K562 (cell line): ENCODE data around the gene SLC39A7. TPM values are rescaled to one million over a fixed set of nuclear protein-coding genes. Genes with fewer than 3 reads are reported as not detected.
A peak's percentile ranks its signal among the peaks of the same experiment; 100 is the strongest.

Experiments used
- ATAC-seq: fragments of 200-7000 bp; cut with Tn5 transposase; 3 replicates; pipeline ENCODE4 v1.9.1; 2020; ENCODE audit warnings: moderate library complexity
- BruUV-seq: library from RNA; stranded (reverse); fragments of 400-500 nt; replicated peaks from 2 replicates; lab custom pipeline; 2021; lab: Mats Ljungman, UMichigan
- CTCF ChIA-PET: fragments of 300-600 bp; formaldehyde crosslinking; extraction: SDS; loops from one replicate; lab custom pipeline; 2021; ENCODE audit warnings: low intra/inter-chr PET ratio; lab: Yijun Ruan, JAX
- POLR2A ChIA-PET: fragments of 300-600, 350-650 bp; sonication (Branson Sonifier 250); formaldehyde crosslinking; extraction: SDS; loops from one replicate; lab custom pipeline; 2021; ENCODE audit warnings: antibody characterized with exemption, inconsistent platforms; lab: Yijun Ruan, JAX
- DNase-seq, 4 experiments: peaks; one replicate each; pipeline versions ENCODE4 v3.0.0 to v3.0.0-alpha.2; 2011 to 2018; ENCODE audit warnings: low spot score in 3 of 4, mixed read lengths in 3 of 4; ENCODE audit errors: extremely low read depth in 1 of 4
- FAIRE-seq: peaks from 2 replicates; lab custom pipeline; 2011; peaks lifted over from hg19 to GRCh38; lab: Jason Lieb, UNC
- H2AFZ ChIP-seq: 2 replicates; pipeline ENCODE4 v1.6.0; 2011; ENCODE audit warnings: low read depth, low read length, control low read depth, inconsistent platforms
- H3K27ac ChIP-seq: fragments of 200-600 bp; 3 replicates; pipeline ENCODE4 v1.8.0; 2011; ENCODE audit warnings: low read depth, mild to moderate bottlenecking, control low read depth, inconsistent platforms, low read length, moderate library complexity, mixed read lengths; ENCODE audit errors: extremely low read depth
- H3K27me3 ChIP-seq, 2 experiments: fragments of 300-600 bp in 1 of 2; 2 replicates in 1 of 2; 3 replicates in 1 of 2; pipeline versions ENCODE4 v1.6.0 to v1.8.0; 2011; ENCODE audit warnings: inconsistent platforms in 2 of 2, low read length in 2 of 2, mild to moderate bottlenecking in 1 of 2, mixed read lengths in 1 of 2, moderate library complexity in 1 of 2; ENCODE audit not compliant: control insufficient read depth in 2 of 2, insufficient read depth in 2 of 2
- H3K36me3 ChIP-seq: fragments of 300-600 bp; 3 replicates; pipeline ENCODE4 v1.8.0; 2011; ENCODE audit warnings: mild to moderate bottlenecking, low read length, inconsistent platforms; ENCODE audit not compliant: control insufficient read depth, insufficient read depth
- H3K4me1 ChIP-seq, 2 experiments: fragments of 200-600 bp in 1 of 2; replicated peaks in 1 of 2; 2 replicates in 1 of 2; 3 replicates in 1 of 2; pipeline versions ENCODE4 v1.5.1 to v1.8.0; 2011; ENCODE audit warnings: inconsistent platforms in 2 of 2, low read length in 2 of 2, mild to moderate bottlenecking in 1 of 2, mixed read lengths in 1 of 2, moderate library complexity in 1 of 2; ENCODE audit not compliant: control insufficient read depth in 2 of 2, insufficient read depth in 2 of 2
- H3K4me2 ChIP-seq: 2 replicates; pipeline ENCODE4 v1.6.1; 2011; ENCODE audit warnings: low read length, control low read depth, inconsistent platforms, mixed read lengths; ENCODE audit not compliant: insufficient read depth
- H3K4me3 ChIP-seq: fragments of 200-600 bp; sonication (generic), shearing (Covaris generic); 2 replicates; pipeline ENCODE4 v1.5.1; 2016; ENCODE audit warnings: control low read depth, inconsistent platforms
- H3K79me2 ChIP-seq: fragments of 200-600 bp; 3 replicates; pipeline ENCODE4 v1.8.0; 2011; ENCODE audit warnings: low read length, inconsistent platforms; ENCODE audit not compliant: control insufficient read depth, insufficient read depth
- H3K9ac ChIP-seq, 2 experiments: 2 replicates each; pipeline versions ENCODE4 v1.6.0 to v1.6.1; 2011; ENCODE audit warnings: low read depth in 2 of 2, low read length in 2 of 2, control low read depth in 1 of 2, inconsistent platforms in 1 of 2, mild to moderate bottlenecking in 1 of 2, mixed read lengths in 1 of 2; ENCODE audit not compliant: insufficient read depth in 1 of 2
- H3K9me1 ChIP-seq: one replicate; pipeline ENCODE4 v1.6.0; 2011; ENCODE audit warnings: inconsistent platforms, mild to moderate bottlenecking, low read length, moderate library complexity; ENCODE audit not compliant: control insufficient read depth, insufficient read depth
- H3K9me3 ChIP-seq: replicated peaks from 2 replicates; pipeline ENCODE4 v1.5.1; 2011; ENCODE audit warnings: low read depth, low read length, inconsistent platforms; ENCODE audit not compliant: control insufficient read depth, insufficient read depth
- H4K20me1 ChIP-seq: replicated peaks from 2 replicates; pipeline ENCODE4 v1.6.1; 2011; ENCODE audit warnings: low read length, inconsistent platforms, mixed read lengths; ENCODE audit not compliant: control insufficient read depth, insufficient read depth
- CTCFL ChIP-seq: IDR thresholded peaks from 2 replicates; pipeline ENCODE4 v1.6.1; 2011; ENCODE audit warnings: borderline replicate concordance, low read depth, mild to moderate bottlenecking, moderate library complexity, low read length; ENCODE audit not compliant: insufficient read depth, poor library complexity, severe bottlenecking
- HDAC1 ChIP-seq, 2 experiments: fragments of 450-650 bp; IDR thresholded peaks; 2 replicates each; pipeline ENCODE4 v1.6.1; 2016 to 2017; ENCODE audit warnings: inconsistent platforms in 1 of 2, mild to moderate bottlenecking in 1 of 2, moderate library complexity in 1 of 2
- JUN ChIP-seq, 2 experiments: sonication (generic) in 1 of 2; formaldehyde crosslinking in 1 of 2; IDR thresholded peaks; 2 replicates each; pipeline versions ENCODE4 v1.6.1 to v1.8.0; 2012 to 2022; ENCODE audit warnings: borderline replicate concordance in 2 of 2, mild to moderate bottlenecking in 2 of 2, improper control_type of control experiment in 1 of 2, low read depth in 1 of 2, low read length in 1 of 2, missing genetic modification reagents in 1 of 2
- MTA1 ChIP-seq: fragments of 450-650 bp; IDR thresholded peaks from 2 replicates; pipeline ENCODE4 v1.6.1; 2017; ENCODE audit warnings: borderline replicate concordance
- MYC ChIP-seq, 2 experiments: fragments of 250-450 bp in 1 of 2; sonication (Bioruptor Pico) in 1 of 2; IDR thresholded peaks; 2 replicates each; pipeline versions ENCODE4 v1.5.1 to v1.6.1; 2012 to 2021; ENCODE audit warnings: low read depth in 2 of 2, borderline replicate concordance in 1 of 2, improper control_type of control experiment in 1 of 2, low read length in 1 of 2, mild to moderate bottlenecking in 1 of 2, moderate library complexity in 1 of 2
- NKRF ChIP-seq: fragments of 450-650 bp; IDR thresholded peaks from 2 replicates; pipeline ENCODE4 v1.6.1; 2016; ENCODE audit warnings: borderline replicate concordance
- SIN3A ChIP-seq, 2 experiments: fragments of 150-350 bp in 1 of 2; IDR thresholded peaks; 2 replicates each; pipeline ENCODE4 v1.6.1; 2011 to 2016; ENCODE audit warnings: borderline replicate concordance in 2 of 2, low read depth in 2 of 2, low read length in 2 of 2, mild to moderate bottlenecking in 2 of 2, moderate library complexity in 2 of 2; ENCODE audit not compliant: control insufficient read depth in 1 of 2
- SOX6 ChIP-seq: fragments of 450-650 bp; IDR thresholded peaks from 2 replicates; pipeline ENCODE4 v1.6.1; 2014; ENCODE audit warnings: mild to moderate bottlenecking
- SRSF3 ChIP-seq: fragments of 200-400 bp; formaldehyde crosslinking; IDR thresholded peaks from 2 replicates; pipeline ENCODE4 v1.6.1; 2016; ENCODE audit warnings: mild to moderate bottlenecking, low read length, moderate library complexity; ENCODE audit not compliant: insufficient read depth
- YBX1 ChIP-seq: fragments of 450-650 bp; IDR thresholded peaks from 2 replicates; pipeline ENCODE4 v1.7.1; 2016; ENCODE audit warnings: mild to moderate bottlenecking
- ZNF395 ChIP-seq: fragments of 200-800 bp; sonication (Bioruptor generic); IDR thresholded peaks from 2 replicates; pipeline ENCODE4 v1.6.1; 2017; ENCODE audit warnings: missing genetic modification characterization, missing compliant biosample characterization
- WGBS: fragments of 100-300 bp; shearing (Covaris generic); methylation state at CpG from one replicate; pipeline ENCODE4 v1.1.6; 2016; ENCODE audit warnings: low coverage, mixed read lengths; ENCODE audit not compliant: insufficient coverage; ENCODE audit errors: missing lambda C conversion rate; 5-methylcytosine and 5-hydroxymethylcytosine counted together
- in situ Hi-C: fragments of 300-500 bp; cut with MboI; formaldehyde crosslinking; loops from 4 replicates; pipeline ENCODE4 v1.15.0; 2018; ENCODE audit warnings: inconsistent platforms, mixed read lengths
- intact Hi-C: fragments of 100-400 bp; cut with micrococcal nuclease; formaldehyde crosslinking; loops from 2 replicates; pipeline ENCODE4 v1.14.2; 2022
- polyA plus RNA-seq, 8 experiments: library from polyadenylated mRNA; depleted of rRNA in 4 of 8; stranded (reverse) in 5 of 8; unstranded in 3 of 8; fragments of >200 nt; fragmentation: Nextera tagmentation in 2 of 8; fragmentation: Illumina TruSeq in 1 of 8; extraction: Ambion mirVana in 2 of 8; extraction: Trizol in 1 of 8; gene quantifications; 2 replicates each; pipeline versions ENCODE4 v1.2.1 to v1.2.3, GENCODE V29; 2011 to 2014; ENCODE audit warnings: inconsistent platforms in 1 of 8, missing spikeins in 1 of 8
- total RNA-seq, 7 experiments: library from RNA; depleted of rRNA in 6 of 7; stranded (reverse); fragments of >200 nt in 6 of 7; fragmentation: Illumina TruSeq in 2 of 7; extraction: Trizol in 2 of 7; gene quantifications; 2 replicates each; pipeline versions ENCODE4 v1.2.1 to v1.2.3, GENCODE V29; 2011 to 2021; ENCODE audit warnings: low replicate concordance in 1 of 7
- TF ChIP-seq, protein P1 (sequence below): fragments of 450-650 bp; IDR thresholded peaks from 2 replicates; pipeline ENCODE4 v1.7.0; 2016; ENCODE audit warnings: borderline replicate concordance

The SLC39A7 gene
- total and polyA plus RNA-seq, 9 of the 15 experiments (the other 6 are each of a cell fraction or from before 2014, with no cell fraction given) = 21.7 to 169 (median 121) TPM

DNA sequence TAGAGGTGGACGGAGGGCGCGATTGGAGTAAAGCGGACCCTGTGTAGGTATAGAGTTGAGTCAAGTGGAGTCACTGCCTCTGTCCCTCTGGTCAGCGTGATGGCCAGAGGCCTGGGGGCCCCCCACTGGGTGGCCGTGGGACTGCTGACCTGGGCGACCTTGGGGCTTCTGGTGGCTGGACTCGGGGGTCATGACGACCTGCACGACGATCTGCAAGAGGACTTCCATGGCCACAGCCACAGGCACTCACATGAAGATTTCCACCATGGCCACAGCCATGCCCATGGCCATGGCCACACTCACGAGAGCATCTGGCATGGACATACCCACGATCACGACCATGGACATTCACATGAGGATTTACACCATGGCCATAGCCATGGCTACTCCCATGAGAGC lies 479 bp downstream of the SLC39A7 start:
- Histone ChIP-seq H3K79me2 (peaks cover 74% of the 10 kb centered on the region), H3K9me3 (no peaks in the 10 kb centered on the region), H2AFZ (peak overlapping the region; percentile 96), H3K9me1 (peaks cover 3% of the 10 kb centered on the region), H3K4me1 (peaks cover 52 to 54% of the 10 kb centered on the region in 2 experiments; a peak in 4 of 5 replicates), H3K36me3 (peaks cover 49% of the 10 kb centered on the region), H3K27me3 (no peaks in the 10 kb centered on the region), H3K4me3 (peak overlapping the region; percentile 65), H3K27ac (peak overlapping the region; percentile 99), H4K20me1 (peaks cover 22% of the 10 kb centered on the region), H3K4me2 (peak overlapping the region; percentile 100), H3K9ac (peak overlapping the region; percentile 97 to 100)
- TSS peak; percentile 77 for BruUV-seq
- DNase-seq (peak; percentile 65 to 78 (median 72)), ATAC-seq (peak; percentile 48), FAIRE-seq (peak; percentile 6)
- POLR2A ChIA-PET = no interaction called here
- WGBS = under 1% methylated on average over 14 of the region's 14 CpGs
- CTCF ChIA-PET = interaction anchor here (0.7 to 1.1 kb wide), 2 partner anchors 47 to 289 kb away, joined by 3 to 4 read pairs; no protein-coding TSS in a partner anchor
- intact Hi-C loops (loop anchor here (2.0 to 5.0 kb wide), 4 partner anchors 48 to 1069 kb away; partner anchors contain the start of genes FKBPL and PHF1), in situ Hi-C loops (no loop called here)
- TF ChIP-seq ZNF395 (CRISPR knock-in tag) (peak; percentile 44; the same call in 1 of the 2 replicates), YBX1 (no peak), MYC (IDR thresholded peaks at IDR 0.05; ENCODE audit: low read depth, low read length) (peak; percentile 38), MYC (CRISPR knock-in tag; IDR thresholded peaks at IDR 0.05; ENCODE audit: borderline replicate concordance, low read depth) (no peak), SRSF3 (peak; percentile 15; the same call in 1 of the 2 replicates), NKRF (peak; percentile 74; the same call in 1 of the 2 replicates), CTCFL (peak; percentile 88), HDAC1 (IDR thresholded peaks at IDR 0.05) (peak in 1 of 2 experiments; percentile 55; a peak in 1 of 4 replicates), MTA1 (no peak; the same call in 1 of the 2 replicates), JUN (IDR thresholded peaks at IDR 0.05; ENCODE audit: borderline replicate concordance, low read depth, low read length) (0 out of 2 replicates have a peak, but pooled peaks have one; percentile 7), JUN (CRISPR knock-in tag; IDR thresholded peaks at IDR 0.05; ENCODE audit: borderline replicate concordance) (no peak), SIN3A (IDR thresholded peaks at IDR 0.05; ENCODE audit: borderline replicate concordance in 2 of 2, control insufficient read depth in 1 of 2, low read depth in 2 of 2, low read length in 2 of 2) (peak; percentile 70 to 71; a peak in 3 of 4 replicates), SOX6 (no peak)
- TF ChIP-seq, protein P1, sequence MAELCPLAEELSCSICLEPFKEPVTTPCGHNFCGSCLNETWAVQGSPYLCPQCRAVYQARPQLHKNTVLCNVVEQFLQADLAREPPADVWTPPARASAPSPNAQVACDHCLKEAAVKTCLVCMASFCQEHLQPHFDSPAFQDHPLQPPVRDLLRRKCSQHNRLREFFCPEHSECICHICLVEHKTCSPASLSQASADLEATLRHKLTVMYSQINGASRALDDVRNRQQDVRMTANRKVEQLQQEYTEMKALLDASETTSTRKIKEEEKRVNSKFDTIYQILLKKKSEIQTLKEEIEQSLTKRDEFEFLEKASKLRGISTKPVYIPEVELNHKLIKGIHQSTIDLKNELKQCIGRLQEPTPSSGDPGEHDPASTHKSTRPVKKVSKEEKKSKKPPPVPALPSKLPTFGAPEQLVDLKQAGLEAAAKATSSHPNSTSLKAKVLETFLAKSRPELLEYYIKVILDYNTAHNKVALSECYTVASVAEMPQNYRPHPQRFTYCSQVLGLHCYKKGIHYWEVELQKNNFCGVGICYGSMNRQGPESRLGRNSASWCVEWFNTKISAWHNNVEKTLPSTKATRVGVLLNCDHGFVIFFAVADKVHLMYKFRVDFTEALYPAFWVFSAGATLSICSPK = 0 out of 2 replicates have a peak, but pooled peaks have one; percentile 43
